Gastrocnemius medialis (tissue), 4 donors: ENCODE results near the gene SH2D4B. TPM values are rescaled to one million over a fixed set of nuclear protein-coding genes. Genes with fewer than 3 reads are reported as not detected.

Experiments used
- ATAC-seq, 2 donors: fragments of 150-250 bp; one replicate each; pipeline ENCODE4 v1.9.1; 2016
- DNase-seq, 2 donors: peaks; one replicate each; pipeline ENCODE4 v3.0.0-alpha.2; 2019
- H3K27ac ChIP-seq, 4 donors: fragments of 200-600 bp; sonication (generic); 1 replicate in 1 of 4; 2 replicates in 3 of 4; pipeline ENCODE4 v1.5.1; 2016 to 2018; ENCODE audit warnings: mild to moderate bottlenecking in 2 of 4, moderate library complexity in 1 of 4
- H3K27me3 ChIP-seq, 3 donors: fragments of 200-600 bp; sonication (generic) in 2 of 3; 1 replicate in 1 of 3; 2 replicates in 2 of 3; pipeline versions ENCODE4 v1.5.1 to v1.6.0; 2016 to 2019; ENCODE audit warnings: mild to moderate bottlenecking in 1 of 3, moderate library complexity in 1 of 3
- H3K36me3 ChIP-seq, 2 donors: fragments of 200-600 bp; sonication (generic) in 1 of 2; one replicate each; pipeline ENCODE4 v1.5.1; 2017 to 2018
- H3K4me1 ChIP-seq, 2 donors: fragments of 200-600 bp; sonication (generic) in 1 of 2; one replicate each; pipeline ENCODE4 v1.5.1; 2016 to 2017; ENCODE audit warnings: mild to moderate bottlenecking in 2 of 2
- H3K4me3 ChIP-seq, 4 donors: fragments of 200-600 bp; sonication (generic) in 3 of 4; 1 replicate in 1 of 4; 2 replicates in 3 of 4; pipeline ENCODE4 v1.5.1; 2016 to 2019; ENCODE audit warnings: mild to moderate bottlenecking in 2 of 4
- H3K9me3 ChIP-seq, 3 donors: fragments of 200-600 bp; sonication (generic) in 2 of 3; 1 replicate in 1 of 3; 2 replicates in 2 of 3; pipeline ENCODE4 v1.5.1; 2016 to 2019
- CTCF ChIP-seq, 5 experiments: fragments of 450-650 bp in 3 of 5; fragments of 200-600 bp in 2 of 5; sonication (generic) in 2 of 5; IDR thresholded peaks in 4 of 5; conservative IDR thresholded peaks in 1 of 5; 1 replicate in 4 of 5; 2 replicates in 1 of 5; pipeline ENCODE4 v1.5.1; 2016 to 2019; ENCODE audit warnings: antibody characterized with exemption in 5 of 5, mild to moderate bottlenecking in 3 of 5, moderate library complexity in 3 of 5
- POLR2A ChIP-seq, 2 donors: fragments of 450-650 bp; IDR thresholded peaks; one replicate each; pipeline ENCODE4 v1.6.1; 2017; ENCODE audit warnings: antibody characterized with exemption in 2 of 2, mild to moderate bottlenecking in 2 of 2, moderate library complexity in 2 of 2
- in situ Hi-C, 4 donors: fragments of 200-750 bp; cut with MboI; loops; one replicate each; pipeline versions ENCODE4 v1.15.0 to v1.8.0; 2017; ENCODE audit warnings: low sequenced_read_pairs in 4 of 4
- intact Hi-C: fragments of 100-400 bp; cut with DNase I; formaldehyde crosslinking; loops from one replicate; pipeline ENCODE4 v1.15.1; 2023; ENCODE audit warnings: low total_unique reads
- total RNA-seq, 4 donors: library from RNA; depleted of rRNA; stranded (reverse); fragments of >200 nt; gene quantifications; one replicate each; pipeline versions ENCODE4 v1.1.0 to v1.2.3, GENCODE V29; 2016

SH2D4B gene
- total RNA-seq, 4 donors from 2014 or later: not detected

GRCh38 chr10:80535671-80536360 is 1.9 kb upstream of the SH2D4B start:
- intact Hi-C loops (no loop called here), in situ Hi-C loops (no loop called here)
- TF ChIP-seq CTCF (IDR thresholded peaks at IDR 0.05 in 4 of 5, conservative IDR thresholded peaks at IDR 0.05 in 1 of 5): peak; percentile 5 to 48 (median 45)
- TF ChIP-seq POLR2A (IDR thresholded peaks at IDR 0.05): peak in 1 of 2 donors; percentile 8
- H3K27ac ChIP-seq: peak overlapping the region in 3 of 4 donors; percentile 37 to 46 (median 39)
- ATAC-seq (peak; percentile 56 to 79), DNase-seq (peak in 1 of 2 donors; percentile 43)
- H3K36me3 ChIP-seq: no peaks in the 10 kb centered on the region
- no peaks in the 10 kb centered on the region for H3K4me1 ChIP-seq
- no peaks in the 10 kb centered on the region for H3K9me3 ChIP-seq
- H3K27me3 ChIP-seq: no peaks in the 10 kb centered on the region
- H3K4me3 ChIP-seq: peak overlapping the region; percentile 37 to 50 (median 43)

- DNase-seq (no peak), ATAC-seq (no peak)
- in situ Hi-C loops (no loop called here), intact Hi-C loops (no loop called here)
- no peak for TF ChIP-seq POLR2A (IDR thresholded peaks at IDR 0.05)
- no peak for TF ChIP-seq CTCF (IDR thresholded peaks at IDR 0.05 in 4 of 5, conservative IDR thresholded peaks at IDR 0.05 in 1 of 5)
- Histone ChIP-seq H3K4me1 (no peaks in the 10 kb centered on the region), H3K36me3 (no peaks in the 10 kb centered on the region), H3K27ac (peak overlapping the region in 3 of 4 donors; percentile 20 to 45 (median 39)), H3K27me3 (no peaks in the 10 kb centered on the region), H3K4me3 (peak overlapping the region; percentile 37 to 50 (median 43)), H3K9me3 (no peaks in the 10 kb centered on the region)
These were observed 1.3 kb upstream of the SH2D4B start for GRCh38 chr10:80536361-80536835.

GRCh38 chr10:80537086-80537735 is 491 bp upstream of the SH2D4B start:
- Histone ChIP-seq H3K27ac (no peak overlapping the region), H3K9me3 (no peaks in the 10 kb centered on the region), H3K36me3 (no peaks in the 10 kb centered on the region), H3K27me3 (no peaks in the 10 kb centered on the region), H3K4me1 (no peaks in the 10 kb centered on the region), H3K4me3 (no peak overlapping the region)
- DNase-seq: no peak
- in situ Hi-C loops (no loop called here), intact Hi-C loops (no loop called here)
- ATAC-seq: no peak
- TF ChIP-seq POLR2A (IDR thresholded peaks at IDR 0.05) (no peak), CTCF (IDR thresholded peaks at IDR 0.05 in 4 of 5, conservative IDR thresholded peaks at IDR 0.05 in 1 of 5) (no peak)

- Histone ChIP-seq H3K27me3 (no peaks in the 10 kb centered on the region), H3K9me3 (no peaks in the 10 kb centered on the region), H3K36me3 (no peaks in the 10 kb centered on the region), H3K27ac (no peak overlapping the region), H3K4me1 (no peaks in the 10 kb centered on the region), H3K4me3 (no peak overlapping the region)
- no peak for TF ChIP-seq POLR2A (IDR thresholded peaks at IDR 0.05)
- no peak for TF ChIP-seq CTCF (IDR thresholded peaks at IDR 0.05 in 4 of 5, conservative IDR thresholded peaks at IDR 0.05 in 1 of 5)
- intact Hi-C loops (no loop called here), in situ Hi-C loops (no loop called here)
- DNase-seq (no peak), ATAC-seq (no peak)
These were observed 931 bp downstream of the SH2D4B start for GRCh38 chr10:80538481-80539185.
